ENCODE data around the gene SLCO1C1. TPM values are rescaled to one million over a fixed set of nuclear protein-coding genes. Genes with fewer than 3 reads are reported as not detected.

Gene SLCO1C1
- polyA plus RNA-seq, 1 of the 3 experiments (the other 2 are of a cell fraction), result 0.02 TPM

GRCh38 chr12:20792971-20793370 lies 97.8 kb downstream of the SLCO1C1 start (continued):
- TF ChIP-seq CTCF (IDR thresholded peaks at IDR 0.05), result no peak

GRCh38 chr12:20798554-20798953 lies 103.4 kb downstream of the SLCO1C1 start:
- no peaks in the 10 kb centered on the region for H4K20me1 ChIP-seq (ENCODE audit: insufficient read depth)
- no peaks in the 10 kb centered on the region for H3K9me3 ChIP-seq
- no peaks in the 10 kb centered on the region for H3F3A ChIP-seq (replicated peaks; ENCODE audit: insufficient read depth)
- H3K4me3 ChIP-seq (ENCODE audit: low read depth in 2 of 2, low read length in 1 of 2), result no peak overlapping the region
- H3K27me3 ChIP-seq (ENCODE audit: insufficient read depth), result no peaks in the 10 kb centered on the region
- no peaks in the 10 kb centered on the region for H3K36me3 ChIP-seq (replicated peaks in 1 of 2; ENCODE audit: control insufficient read depth in 1 of 2, insufficient read depth in 2 of 2, low read length in 1 of 2)
- WGBS (ENCODE audit: low lambda C conversion rate), result 36% methylated on average over 1 of the region's 1 CpG
- no peak overlapping the region for H3K9ac ChIP-seq
- no peaks in the 10 kb centered on the region for H3K9me2 ChIP-seq
- no peaks in the 10 kb centered on the region for H3K79me2 ChIP-seq (ENCODE audit: insufficient read depth)
- CTCF ChIA-PET, result interaction anchor here (0.6 to 2.7 kb wide), 18 partner anchors 8 to 1139 kb away, joined by 3 to 16 read pairs (median 4); no protein-coding TSS in a partner anchor
- no peak overlapping the region for H3K4me2 ChIP-seq
- no peaks in the 10 kb centered on the region for H3K4me1 ChIP-seq (ENCODE audit: control insufficient read depth in 1 of 2, insufficient read depth in 2 of 2, low read depth in 1 of 2, low read length in 1 of 2)
- no peak overlapping the region for H3K27ac ChIP-seq (ENCODE audit: low read depth in 2 of 2, low read length in 1 of 2)
- POLR2A ChIA-PET, result no interaction called here
- H2AFZ ChIP-seq (ENCODE audit: low read depth), result no peak overlapping the region
- TF ChIP-seq USF1 (IDR thresholded peaks at IDR 0.05; ENCODE audit: borderline replicate concordance, low read depth) (no peak), CTCF (IDR thresholded peaks at IDR 0.05) (peak; percentile 54), RCOR1 (IDR thresholded peaks at IDR 0.05; ENCODE audit: low read length) (no peak), SMC3 (IDR thresholded peaks at IDR 0.05; ENCODE audit: low read depth, low read length) (peak; percentile 17; the same call in 1 of the 2 replicates), RAD21 (IDR thresholded peaks at IDR 0.05; ENCODE audit: low read length) (peak; percentile 68)
- peak; percentile 14 for DNase-seq

- Histone ChIP-seq H3K4me1 (ENCODE audit: control insufficient read depth in 1 of 2, insufficient read depth in 2 of 2, low read depth in 1 of 2, low read length in 1 of 2) (no peaks in the 10 kb centered on the region), H3K27me3 (ENCODE audit: insufficient read depth) (no peaks in the 10 kb centered on the region), H3K9ac (no peak overlapping the region), H3K4me3 (ENCODE audit: low read depth in 2 of 2, low read length in 1 of 2) (no peak overlapping the region), H3K79me2 (ENCODE audit: insufficient read depth) (no peaks in the 10 kb centered on the region), H3K27ac (ENCODE audit: low read depth in 2 of 2, low read length in 1 of 2) (no peak overlapping the region), H3K4me2 (no peak overlapping the region), H3K9me3 (no peaks in the 10 kb centered on the region), H2AFZ (ENCODE audit: low read depth) (no peak overlapping the region), H4K20me1 (ENCODE audit: insufficient read depth) (no peaks in the 10 kb centered on the region), H3K9me2 (no peaks in the 10 kb centered on the region), H3F3A (replicated peaks; ENCODE audit: insufficient read depth) (no peaks in the 10 kb centered on the region), H3K36me3 (replicated peaks in 1 of 2; ENCODE audit: control insufficient read depth in 1 of 2, insufficient read depth in 2 of 2, low read length in 1 of 2) (no peaks in the 10 kb centered on the region)
- CTCF ChIA-PET, result interaction anchor here (0.5 kb wide), 1 partner anchor 1157 kb away, joined by 3 read pairs; no protein-coding TSS in a partner anchor
- no peak for TF ChIP-seq MXI1 (IDR thresholded peaks at IDR 0.05; ENCODE audit: low read depth, low read length)
- TF ChIP-seq PBX3 (IDR thresholded peaks at IDR 0.05), result no peak
- no peak for TF ChIP-seq JUND (IDR thresholded peaks at IDR 0.05)
- TF ChIP-seq TAF1 (IDR thresholded peaks at IDR 0.05; ENCODE audit: borderline replicate concordance, low read depth, low read length), result no peak
- no peak for TF ChIP-seq ZBTB33 (IDR thresholded peaks at IDR 0.05; ENCODE audit: borderline replicate concordance, low read depth)
- TF ChIP-seq CTCF (IDR thresholded peaks at IDR 0.05), result no peak
- TF ChIP-seq FOXM1 (IDR thresholded peaks at IDR 0.05; ENCODE audit: low read depth), result no peak
- POLR2A ChIA-PET, result no interaction called here
- DNase-seq, result no peak
- WGBS (ENCODE audit: low lambda C conversion rate), result 21% methylated on average over 1 of the region's 1 CpG
These were observed 105.0 kb downstream of the SLCO1C1 start for GRCh38 chr12:20800160-20800559.
